SK-N-SH treated with all-trans-retinoic acid at 6 μM for 48 hours (cell line): ENCODE measurements around the gene KRTAP12-2.

ENCODE experiments used
- ARNTL ChIP-seq: fragments of 450-650 bp; formaldehyde crosslinking; IDR thresholded peaks from 2 replicates; pipeline ENCODE4 v1.5.0; 2020; ENCODE audit warnings: low read depth, mild to moderate bottlenecking, moderate library complexity, borderline replicate concordance
- BACH2 ChIP-seq: fragments of 250-450 bp; sonication (Bioruptor Pico); IDR thresholded peaks from 2 replicates; pipeline ENCODE4 v1.9.0; 2021; ENCODE audit warnings: mild to moderate bottlenecking, borderline replicate concordance
- CSDC2 ChIP-seq: fragments of 250-450 bp; sonication (Bioruptor Pico); IDR thresholded peaks from 2 replicates; pipeline ENCODE4 v1.5.0; 2020; ENCODE audit warnings: mild to moderate bottlenecking, moderate library complexity
- GLIS3 ChIP-seq: fragments of 250-450 bp; sonication (Bioruptor Pico); IDR thresholded peaks from 2 replicates; pipeline ENCODE4 v1.5.0; 2020; ENCODE audit warnings: mild to moderate bottlenecking, moderate library complexity
- ISL1 ChIP-seq: fragments of 250-450 bp; sonication (Bioruptor Pico); IDR thresholded peaks from 2 replicates; pipeline ENCODE4 v2.1.2; 2022; ENCODE audit warnings: mild to moderate bottlenecking, moderate library complexity
- PPARA ChIP-seq: fragments of 250-450 bp; sonication (Bioruptor Pico); IDR thresholded peaks from 2 replicates; pipeline ENCODE4 v1.5.0; 2020; ENCODE audit warnings: mild to moderate bottlenecking, borderline replicate concordance
- SNAI2 ChIP-seq: fragments of 250-450 bp; sonication (Bioruptor Pico); IDR thresholded peaks from 2 replicates; pipeline ENCODE4 v1.5.0; 2020; ENCODE audit warnings: mild to moderate bottlenecking, moderate library complexity
- TSHZ2 ChIP-seq: fragments of 250-450 bp; sonication (Bioruptor Pico); IDR thresholded peaks from 2 replicates; pipeline ENCODE4 v1.5.0; 2020; ENCODE audit warnings: mild to moderate bottlenecking, moderate library complexity
- ZFP3 ChIP-seq: fragments of 250-450 bp; sonication (Bioruptor Pico); IDR thresholded peaks from 2 replicates; pipeline ENCODE4 v1.5.0; 2020; ENCODE audit warnings: mild to moderate bottlenecking, moderate library complexity
- ZFP30 ChIP-seq: fragments of 450-650 bp; formaldehyde crosslinking; IDR thresholded peaks from 2 replicates; pipeline ENCODE4 v1.5.0; 2022; ENCODE audit warnings: mild to moderate bottlenecking, moderate library complexity
- ZNF70 ChIP-seq: fragments of 450-650 bp; formaldehyde crosslinking; IDR thresholded peaks from 2 replicates; pipeline ENCODE4 v1.5.0; 2020; ENCODE audit warnings: mild to moderate bottlenecking, moderate library complexity
- ZNF8 ChIP-seq: fragments of 450-650 bp; formaldehyde crosslinking; IDR thresholded peaks from 2 replicates; pipeline ENCODE4 v1.5.0; 2020; ENCODE audit warnings: mild to moderate bottlenecking, moderate library complexity

- TF ChIP-seq ZNF8 (CRISPR knock-in tag) (no peak), ZFP3 (CRISPR knock-in tag) (no peak), ZFP30 (no peak), ZNF70 (CRISPR knock-in tag) (no peak), SNAI2 (no peak), ISL1 (CRISPR knock-in tag) (no peak), BACH2 (CRISPR knock-in tag) (no peak), TSHZ2 (CRISPR knock-in tag) (no peak), ARNTL (CRISPR knock-in tag) (no peak), CSDC2 (CRISPR knock-in tag) (no peak), GLIS3 (CRISPR knock-in tag) (no peak), PPARA (CRISPR knock-in tag) (no peak)
Observed at GRCh38 chr21:44682580-44683151, 15.9 kb upstream of the KRTAP12-2 start.
